Breast epithelium (tissue), 3 donors: ENCODE data around the gene BACE2.

Experiments used
- CTCF ChIP-seq, 3 donors: fragments of 450-650 bp; IDR thresholded peaks; one replicate each; pipeline ENCODE4 v1.5.1; 2016 to 2017; ENCODE audit warnings: antibody characterized with exemption in 3 of 3, mild to moderate bottlenecking in 3 of 3, moderate library complexity in 3 of 3
- POLR2AphosphoS5 ChIP-seq, 3 donors: sonication (generic); formaldehyde crosslinking; IDR thresholded peaks; one replicate each; pipeline ENCODE4 v1.6.1; 2017; ENCODE audit warnings: antibody characterized with exemption in 3 of 3

- no peak for TF ChIP-seq POLR2AphosphoS5 (IDR thresholded peaks at IDR 0.05)
- TF ChIP-seq CTCF (IDR thresholded peaks at IDR 0.05), result no peak
Measured at GRCh38 chr21:41290106-41290799, 122.3 kb downstream of the BACE2 start.
